CD1c-positive myeloid dendritic cell (primary cell): Measurements from ENCODE around the gene GPR155.

Source experiments
- DNase-seq: peaks from one replicate; pipeline ENCODE4 v3.0.0-alpha.2; 2016; ENCODE audit errors: extremely low spot score

The GPR155 gene

GRCh38 chr2:174486563-174487107, at the start of gene GPR155:
Gene GPR155, minus strand, starts transcription at chr2:174487029. Its CDS starts 5,073 bp downstream, at chr2:174481956.
- peak; percentile 48 for DNase-seq

- no peak for DNase-seq
Measured at GRCh38 chr2:174535757-174536703, 49.2 kb upstream of the GPR155 start.

GRCh38 chr2:174535083-174535482, 48.3 kb upstream of the GPR155 start:
- no peak for DNase-seq

GRCh38 chr2:174529916-174530315, 43.1 kb upstream of the GPR155 start:
- DNase-seq = no peak

- DNase-seq = no peak
Measured at GRCh38 chr2:174527959-174528358, 41.1 kb upstream of the GPR155 start.

- DNase-seq = no peak
Measured at GRCh38 chr2:174527101-174527721, 40.4 kb upstream of the GPR155 start.

GRCh38 chr2:174524527-174524926, 37.7 kb upstream of the GPR155 start:
- DNase-seq = peak; percentile 85

GRCh38 chr2:174522553-174522952, 35.7 kb upstream of the GPR155 start:
- DNase-seq = peak; percentile 84

- no peak for DNase-seq
Measured at GRCh38 chr2:174518395-174518794, 31.6 kb upstream of the GPR155 start.

- DNase-seq = peak; percentile 37
Measured at GRCh38 chr2:174516501-174517378, 29.9 kb upstream of the GPR155 start.

- DNase-seq = no peak
Measured at GRCh38 chr2:174512345-174512744, 25.5 kb upstream of the GPR155 start.

GRCh38 chr2:174511580-174512260, 24.9 kb upstream of the GPR155 start:
- no peak for DNase-seq

- DNase-seq = no peak
Measured at GRCh38 chr2:174510583-174511189, 23.9 kb upstream of the GPR155 start.

- DNase-seq = no peak
Measured at GRCh38 chr2:174503161-174503809, 16.5 kb upstream of the GPR155 start.

- DNase-seq = no peak
Measured at GRCh38 chr2:174499371-174499770, 12.5 kb upstream of the GPR155 start.

- DNase-seq = no peak
Measured at GRCh38 chr2:174495365-174496012, 8.7 kb upstream of the GPR155 start.

GRCh38 chr2:174493549-174494331, 6.9 kb upstream of the GPR155 start:
- DNase-seq = no peak

GRCh38 chr2:174492963-174493431, 6.2 kb upstream of the GPR155 start:
- DNase-seq = peak; percentile 75

- DNase-seq = no peak
Measured at GRCh38 chr2:174491947-174492346, 5.1 kb upstream of the GPR155 start.
